WTC11 (cell line): ENCODE measurements around the gene PXK. TPM values are rescaled to one million over a fixed set of nuclear protein-coding genes. Genes with fewer than 3 reads are reported as not detected.

Experiments
- ATAC-seq: fragments of 200-7000 bp; cut with Tn5 transposase; 2 replicates; pipeline ENCODE4 v1.10.0; 2021; ENCODE audit warnings: mild to moderate bottlenecking, moderate library complexity
- CTCF ChIA-PET: fragments of 300-600 bp; sonication (Branson Sonifier 250); formaldehyde crosslinking; loops from one replicate; lab custom pipeline; 2021; ENCODE audit warnings: antibody characterized with exemption; lab: Charles Lee
- POLR2A ChIA-PET: fragments of 350-600 bp; sonication (Branson Sonifier 250); formaldehyde crosslinking; loops from one replicate; lab custom pipeline; 2021; ENCODE audit warnings: antibody characterized with exemption; lab: Charles Lee
- DNase-seq: peaks from one replicate; pipeline ENCODE4 v3.0.0; 2021; ENCODE audit warnings: low spot score
- H3K27ac Mint-ChIP-seq: 2 replicates; pipeline ENCODE4 v1.8.0; 2021; ENCODE audit warnings: mixed read lengths
- H3K27me3 Mint-ChIP-seq: 2 replicates; pipeline ENCODE4 v1.8.0; 2021; ENCODE audit warnings: low read depth, mild to moderate bottlenecking, moderate library complexity, mixed read lengths
- H3K36me3 Mint-ChIP-seq: 2 replicates; pipeline ENCODE4 v1.8.0; 2021; ENCODE audit warnings: mixed read lengths
- H3K4me1 Mint-ChIP-seq: 2 replicates; pipeline ENCODE4 v1.8.0; 2022; ENCODE audit warnings: mixed read lengths
- H3K4me3 Mint-ChIP-seq: 2 replicates; pipeline ENCODE4 v1.8.0; 2021; ENCODE audit warnings: mild to moderate bottlenecking, moderate library complexity, mixed read lengths
- H3K9me3 Mint-ChIP-seq: 2 replicates; pipeline ENCODE4 v1.8.0; 2021; ENCODE audit warnings: mixed read lengths
- ARID4B ChIP-seq: sonication (generic); formaldehyde crosslinking; IDR thresholded peaks from 2 replicates; pipeline ENCODE4 v1.8.0; 2023; ENCODE audit warnings: missing genetic modification reagents, mild to moderate bottlenecking, borderline replicate concordance
- ATF1 ChIP-seq: sonication (generic); formaldehyde crosslinking; IDR thresholded peaks from 2 replicates; pipeline ENCODE4 v1.8.1; 2023; ENCODE audit warnings: mild to moderate bottlenecking, moderate library complexity, missing genetic modification reagents
- CBFB ChIP-seq: sonication (generic); formaldehyde crosslinking; IDR thresholded peaks from 2 replicates; pipeline ENCODE4 v1.8.1; 2022; ENCODE audit warnings: mild to moderate bottlenecking, low read depth, missing genetic modification reagents
- CREM ChIP-seq: sonication (generic); formaldehyde crosslinking; IDR thresholded peaks from 2 replicates; pipeline ENCODE4 v1.8.1; 2022; ENCODE audit warnings: mild to moderate bottlenecking, missing genetic modification reagents, moderate library complexity
- E2F1 ChIP-seq: sonication (generic); formaldehyde crosslinking; IDR thresholded peaks from 2 replicates; pipeline ENCODE4 v1.8.0; 2022; ENCODE audit warnings: mild to moderate bottlenecking, missing genetic modification reagents
- FOXJ3 ChIP-seq: sonication (generic); formaldehyde crosslinking; IDR thresholded peaks from 2 replicates; pipeline ENCODE4 v1.9.0; 2021; ENCODE audit warnings: missing genetic modification reagents, mild to moderate bottlenecking, borderline replicate concordance
- GTF2I ChIP-seq: fragments of 250-450 bp; sonication (Bioruptor Pico); conservative IDR thresholded peaks from 2 replicates; pipeline ENCODE4 v1.4.0; 2021; ENCODE audit warnings: mild to moderate bottlenecking
- HMGA2 ChIP-seq: fragments of 250-450 bp; sonication (Bioruptor Pico); IDR thresholded peaks from 2 replicates; pipeline ENCODE4 v1.4.0; 2021; ENCODE audit warnings: mild to moderate bottlenecking, moderate library complexity
- HMGXB4 ChIP-seq: sonication (generic); formaldehyde crosslinking; IDR thresholded peaks from 2 replicates; pipeline ENCODE4 v1.8.1; 2023; ENCODE audit warnings: mild to moderate bottlenecking, moderate library complexity, missing genetic modification reagents
- JAZF1 ChIP-seq: fragments of 250-450 bp; sonication (Bioruptor Pico); IDR thresholded peaks from 2 replicates; pipeline ENCODE4 v1.9.0; 2021; ENCODE audit warnings: moderate library complexity, mild to moderate bottlenecking, inconsistent platforms
- KAT7 ChIP-seq: sonication (generic); formaldehyde crosslinking; IDR thresholded peaks from 2 replicates; pipeline ENCODE4 v1.8.1; 2023; ENCODE audit warnings: missing genetic modification reagents, mild to moderate bottlenecking, borderline replicate concordance
- MAX ChIP-seq: sonication (generic); formaldehyde crosslinking; IDR thresholded peaks from 2 replicates; pipeline ENCODE4 v1.8.0; 2022; ENCODE audit warnings: mild to moderate bottlenecking, missing genetic modification reagents
- MYBL2 ChIP-seq: sonication (generic); formaldehyde crosslinking; IDR thresholded peaks from 2 replicates; pipeline ENCODE4 v1.8.1; 2023; ENCODE audit warnings: mild to moderate bottlenecking, moderate library complexity, missing genetic modification reagents
- RELA ChIP-seq: sonication (generic); formaldehyde crosslinking; IDR thresholded peaks from 2 replicates; pipeline ENCODE4 v1.8.1; 2022; ENCODE audit warnings: missing genetic modification reagents, mild to moderate bottlenecking, borderline replicate concordance
- RORB ChIP-seq: fragments of 250-450 bp; sonication (Bioruptor Pico); IDR thresholded peaks from 2 replicates; pipeline ENCODE4 v1.9.0; 2021; ENCODE audit warnings: mild to moderate bottlenecking
- SMAD3 ChIP-seq: sonication (generic); formaldehyde crosslinking; IDR thresholded peaks from 2 replicates; pipeline ENCODE4 v1.8.0; 2022; ENCODE audit warnings: missing genetic modification reagents, mild to moderate bottlenecking, borderline replicate concordance
- TCF7 ChIP-seq: sonication (generic); formaldehyde crosslinking; IDR thresholded peaks from 2 replicates; pipeline ENCODE4 v1.8.0; 2022; ENCODE audit warnings: mild to moderate bottlenecking, low read depth, missing genetic modification reagents, moderate library complexity
- ZNF121 ChIP-seq: sonication (generic); formaldehyde crosslinking; IDR thresholded peaks from 2 replicates; pipeline ENCODE4 v1.8.0; 2023; ENCODE audit warnings: missing genetic modification reagents
- ZNF219 ChIP-seq: sonication (generic); formaldehyde crosslinking; IDR thresholded peaks from 2 replicates; pipeline ENCODE4 v1.8.0; 2023; ENCODE audit warnings: missing genetic modification reagents, mild to moderate bottlenecking, borderline replicate concordance
- ZNF263 ChIP-seq: sonication (generic); formaldehyde crosslinking; IDR thresholded peaks from 2 replicates; pipeline ENCODE4 v1.8.1; 2022; ENCODE audit warnings: low read depth, mild to moderate bottlenecking, moderate library complexity, missing genetic modification reagents
- ZNF396 ChIP-seq: fragments of 250-450 bp; sonication (Bioruptor Pico); IDR thresholded peaks from 2 replicates; pipeline ENCODE4 v1.8.0; 2021; ENCODE audit warnings: mild to moderate bottlenecking, moderate library complexity, borderline replicate concordance
- ZNF423 ChIP-seq: fragments of 250-450 bp; sonication (Bioruptor Pico); IDR thresholded peaks from 2 replicates; pipeline ENCODE4 v2.1.2; 2022; ENCODE audit warnings: mild to moderate bottlenecking, moderate library complexity
- total RNA-seq: library from RNA; stranded (reverse); gene quantifications from 3 replicates; pipeline ENCODE4 v1.2.3, GENCODE V29; 2021
- TF ChIP-seq, protein P1 (sequence below): sonication (generic); formaldehyde crosslinking; IDR thresholded peaks from 2 replicates; pipeline ENCODE4 v1.8.0; 2022; ENCODE audit warnings: mild to moderate bottlenecking, missing genetic modification reagents
- TF ChIP-seq, protein P2 (sequence below): fragments of 200-600 bp; IDR thresholded peaks from 2 replicates; pipeline ENCODE4 v1.8.0; 2022; ENCODE audit warnings: antibody characterized with exemption
- TF ChIP-seq, protein P3 (sequence below): sonication (generic); formaldehyde crosslinking; conservative IDR thresholded peaks from 2 replicates; pipeline ENCODE4 v1.8.1; 2023; ENCODE audit warnings: mild to moderate bottlenecking, low read depth, missing genetic modification reagents, moderate library complexity

Gene PXK
- total RNA-seq, 1 experiment from 2014 or later: 9.4 TPM

DNA sequence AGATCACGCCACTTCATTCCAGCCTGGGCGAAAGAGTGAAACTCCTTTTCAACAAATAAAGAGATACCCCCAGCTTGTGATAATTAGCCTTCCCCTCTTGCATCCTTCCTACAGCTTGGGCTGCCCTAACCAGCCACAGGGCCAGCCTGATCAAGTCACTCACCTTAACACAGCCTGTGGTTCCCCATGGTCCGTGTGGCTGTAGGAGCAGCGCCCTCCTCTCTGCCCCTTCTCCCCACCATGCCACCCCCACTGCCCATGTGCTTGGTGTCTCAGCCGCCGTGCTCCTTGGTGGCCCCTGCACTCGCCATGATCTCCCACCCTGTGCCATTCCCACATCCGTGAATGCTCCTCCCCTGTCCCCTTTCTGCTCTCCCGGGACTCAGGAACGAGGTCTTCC lies 39.8 kb upstream of the PXK start:
- Mint-ChIP-seq H3K27me3 (no peaks in the 10 kb centered on the region; the same call in 1 of the 2 replicates), H3K27ac (no peak overlapping the region), H3K4me3 (no peak overlapping the region), H3K36me3 (peaks cover 13% of the 10 kb centered on the region), H3K4me1 (peaks cover 4% of the 10 kb centered on the region; the same call in 1 of the 2 replicates), H3K9me3 (peaks cover 13% of the 10 kb centered on the region; the same call in 1 of the 2 replicates)
- CTCF ChIA-PET: interaction anchor here (1.5 to 2.1 kb wide), 3 partner anchors 13 to 105 kb away, joined by 5 to 6 read pairs (median 5); partner anchors contain the start of genes HTD2 and RPP14
- POLR2A ChIA-PET: no interaction called here
- TF ChIP-seq E2F1 (CRISPR knock-in tag): no peak
- no peak for TF ChIP-seq MYBL2
- no peak for TF ChIP-seq SMAD3 (CRISPR knock-in tag)
- no peak for TF ChIP-seq HMGXB4 (CRISPR knock-in tag)
- TF ChIP-seq GTF2I (CRISPR knock-in tag): no peak
- TF ChIP-seq KAT7: no peak
- TF ChIP-seq CREM (CRISPR knock-in tag): no peak
- no peak for TF ChIP-seq MAX
- TF ChIP-seq TCF7 (CRISPR knock-in tag): no peak
- no peak for TF ChIP-seq ZNF219
- no peak for TF ChIP-seq ZNF121 (CRISPR knock-in tag)
- TF ChIP-seq RORB (CRISPR knock-in tag): no peak
- no peak for TF ChIP-seq CBFB (CRISPR knock-in tag)
- TF ChIP-seq, protein P1, sequence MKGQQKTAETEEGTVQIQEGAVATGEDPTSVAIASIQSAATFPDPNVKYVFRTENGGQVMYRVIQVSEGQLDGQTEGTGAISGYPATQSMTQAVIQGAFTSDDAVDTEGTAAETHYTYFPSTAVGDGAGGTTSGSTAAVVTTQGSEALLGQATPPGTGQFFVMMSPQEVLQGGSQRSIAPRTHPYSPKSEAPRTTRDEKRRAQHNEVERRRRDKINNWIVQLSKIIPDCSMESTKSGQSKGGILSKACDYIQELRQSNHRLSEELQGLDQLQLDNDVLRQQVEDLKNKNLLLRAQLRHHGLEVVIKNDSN (CRISPR knock-in tag): no peak
- TF ChIP-seq ARID4B (CRISPR knock-in tag): no peak
- no peak for TF ChIP-seq HMGA2
- TF ChIP-seq ZNF263: no peak
- TF ChIP-seq JAZF1 (CRISPR knock-in tag): no peak
- no peak for TF ChIP-seq ZNF423 (CRISPR knock-in tag)
- no peak for ATAC-seq
- no peak for DNase-seq

DNA sequence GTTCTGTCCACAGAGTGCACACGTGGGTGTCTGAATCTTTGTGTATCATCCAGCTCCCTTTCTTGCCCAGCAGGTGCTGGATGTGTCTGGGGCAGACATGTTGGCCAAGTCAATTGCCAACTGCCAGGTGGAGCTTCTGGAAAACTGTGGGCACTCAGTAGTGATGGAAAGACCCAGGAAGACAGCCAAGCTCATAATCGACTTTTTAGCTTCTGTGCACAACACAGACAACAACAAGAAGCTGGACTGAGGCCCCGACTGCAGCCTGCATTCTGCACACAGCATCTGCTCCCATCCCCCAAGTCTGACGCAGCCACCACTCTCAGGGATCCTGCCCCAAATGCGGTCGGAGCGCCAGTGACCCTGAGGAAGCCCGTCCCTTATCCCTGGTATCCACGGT lies 39.2 kb upstream of the PXK start:
- Mint-ChIP-seq H3K27me3 (no peaks in the 10 kb centered on the region; the same call in 1 of the 2 replicates), H3K4me3 (no peak overlapping the region), H3K9me3 (peaks cover 13% of the 10 kb centered on the region; the same call in 1 of the 2 replicates), H3K4me1 (peaks cover 4% of the 10 kb centered on the region; the same call in 1 of the 2 replicates), H3K36me3 (peaks cover 10% of the 10 kb centered on the region), H3K27ac (no peak overlapping the region)
- ChIA-PET POLR2A (no interaction called here), CTCF (interaction anchor here (1.6 to 2.1 kb wide), 2 partner anchors 13 to 106 kb away, joined by 5 to 6 read pairs; partner anchors contain the start of genes HTD2 and RPP14)
- DNase-seq (no peak), ATAC-seq (no peak)
- TF ChIP-seq, protein P2, sequence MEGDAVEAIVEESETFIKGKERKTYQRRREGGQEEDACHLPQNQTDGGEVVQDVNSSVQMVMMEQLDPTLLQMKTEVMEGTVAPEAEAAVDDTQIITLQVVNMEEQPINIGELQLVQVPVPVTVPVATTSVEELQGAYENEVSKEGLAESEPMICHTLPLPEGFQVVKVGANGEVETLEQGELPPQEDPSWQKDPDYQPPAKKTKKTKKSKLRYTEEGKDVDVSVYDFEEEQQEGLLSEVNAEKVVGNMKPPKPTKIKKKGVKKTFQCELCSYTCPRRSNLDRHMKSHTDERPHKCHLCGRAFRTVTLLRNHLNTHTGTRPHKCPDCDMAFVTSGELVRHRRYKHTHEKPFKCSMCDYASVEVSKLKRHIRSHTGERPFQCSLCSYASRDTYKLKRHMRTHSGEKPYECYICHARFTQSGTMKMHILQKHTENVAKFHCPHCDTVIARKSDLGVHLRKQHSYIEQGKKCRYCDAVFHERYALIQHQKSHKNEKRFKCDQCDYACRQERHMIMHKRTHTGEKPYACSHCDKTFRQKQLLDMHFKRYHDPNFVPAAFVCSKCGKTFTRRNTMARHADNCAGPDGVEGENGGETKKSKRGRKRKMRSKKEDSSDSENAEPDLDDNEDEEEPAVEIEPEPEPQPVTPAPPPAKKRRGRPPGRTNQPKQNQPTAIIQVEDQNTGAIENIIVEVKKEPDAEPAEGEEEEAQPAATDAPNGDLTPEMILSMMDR: no peak
- no peak for TF ChIP-seq RELA (CRISPR knock-in tag)
- no peak for TF ChIP-seq FOXJ3 (CRISPR knock-in tag)
- TF ChIP-seq, protein P3, sequence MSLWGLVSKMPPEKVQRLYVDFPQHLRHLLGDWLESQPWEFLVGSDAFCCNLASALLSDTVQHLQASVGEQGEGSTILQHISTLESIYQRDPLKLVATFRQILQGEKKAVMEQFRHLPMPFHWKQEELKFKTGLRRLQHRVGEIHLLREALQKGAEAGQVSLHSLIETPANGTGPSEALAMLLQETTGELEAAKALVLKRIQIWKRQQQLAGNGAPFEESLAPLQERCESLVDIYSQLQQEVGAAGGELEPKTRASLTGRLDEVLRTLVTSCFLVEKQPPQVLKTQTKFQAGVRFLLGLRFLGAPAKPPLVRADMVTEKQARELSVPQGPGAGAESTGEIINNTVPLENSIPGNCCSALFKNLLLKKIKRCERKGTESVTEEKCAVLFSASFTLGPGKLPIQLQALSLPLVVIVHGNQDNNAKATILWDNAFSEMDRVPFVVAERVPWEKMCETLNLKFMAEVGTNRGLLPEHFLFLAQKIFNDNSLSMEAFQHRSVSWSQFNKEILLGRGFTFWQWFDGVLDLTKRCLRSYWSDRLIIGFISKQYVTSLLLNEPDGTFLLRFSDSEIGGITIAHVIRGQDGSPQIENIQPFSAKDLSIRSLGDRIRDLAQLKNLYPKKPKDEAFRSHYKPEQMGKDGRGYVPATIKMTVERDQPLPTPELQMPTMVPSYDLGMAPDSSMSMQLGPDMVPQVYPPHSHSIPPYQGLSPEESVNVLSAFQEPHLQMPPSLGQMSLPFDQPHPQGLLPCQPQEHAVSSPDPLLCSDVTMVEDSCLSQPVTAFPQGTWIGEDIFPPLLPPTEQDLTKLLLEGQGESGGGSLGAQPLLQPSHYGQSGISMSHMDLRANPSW: no peak
- TF ChIP-seq ATF1 (CRISPR knock-in tag): no peak
- no peak for TF ChIP-seq ZNF396
